HG02943 (cell line): ENCODE data around the gene HOXC11.

Source experiments
- ATAC-seq: cut with Tn5 transposase; IDR thresholded peaks from one replicate; pipeline ENCODE4 v1.9.1; 2021; ENCODE audit warnings: mild to moderate bottlenecking, low read depth, moderate library complexity; ENCODE audit not compliant: unreplicated experiment

Gene HOXC11

GRCh38 chr12:53972722-53973235, at the start of gene HOXC11:
TSS of gene HOXC11 (plus strand) at chr12:53973126. CDS start at chr12:53973242, 116 bp downstream.
- ATAC-seq = no peak

- ATAC-seq = no peak
Observed at GRCh38 chr12:53924521-53925405, 48.2 kb upstream of the HOXC11 start.

DNA sequence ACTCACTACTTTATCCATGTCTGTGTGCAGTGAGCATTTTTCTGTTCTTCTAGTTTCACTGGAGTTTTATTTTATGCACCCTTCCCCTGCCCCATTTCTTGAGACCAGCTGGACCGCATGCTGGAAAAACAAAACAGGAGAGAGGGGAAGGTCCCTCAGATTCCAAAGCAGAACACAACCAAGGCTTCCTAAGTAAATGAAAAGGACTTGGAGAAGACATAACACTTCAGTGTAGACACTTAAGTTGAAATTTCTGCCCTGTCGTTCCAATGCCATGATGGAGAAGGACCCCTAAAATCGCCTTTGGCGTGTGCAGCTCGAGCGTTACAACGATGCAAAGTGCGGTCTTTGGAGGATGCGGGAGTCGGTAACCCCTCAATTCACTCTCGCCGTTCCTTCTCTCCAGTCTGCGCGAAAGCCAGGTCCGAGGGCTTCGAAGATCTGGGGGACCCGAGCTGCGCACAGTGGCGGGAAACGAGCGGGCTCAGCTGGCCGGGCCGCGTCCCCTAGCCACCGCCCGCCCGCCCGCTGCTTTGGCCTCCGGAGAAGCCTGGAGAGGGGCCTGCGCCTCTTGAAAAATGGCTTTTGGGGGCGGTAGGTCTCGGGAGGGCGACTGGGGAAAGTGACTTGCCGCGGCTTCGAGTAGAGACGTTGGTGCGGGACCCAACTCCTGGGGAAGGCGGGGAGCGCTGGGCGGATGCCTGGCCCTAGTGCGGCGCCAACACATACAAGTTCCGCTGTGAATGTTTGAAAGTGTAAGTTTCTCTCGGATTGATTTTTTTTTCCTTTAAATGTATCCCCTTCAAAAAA, 45.5 kb upstream of the HOXC11 start:
- no peak for ATAC-seq

GRCh38 chr12:53928054-53928835, 44.7 kb upstream of the HOXC11 start:
- no peak for ATAC-seq

DNA sequence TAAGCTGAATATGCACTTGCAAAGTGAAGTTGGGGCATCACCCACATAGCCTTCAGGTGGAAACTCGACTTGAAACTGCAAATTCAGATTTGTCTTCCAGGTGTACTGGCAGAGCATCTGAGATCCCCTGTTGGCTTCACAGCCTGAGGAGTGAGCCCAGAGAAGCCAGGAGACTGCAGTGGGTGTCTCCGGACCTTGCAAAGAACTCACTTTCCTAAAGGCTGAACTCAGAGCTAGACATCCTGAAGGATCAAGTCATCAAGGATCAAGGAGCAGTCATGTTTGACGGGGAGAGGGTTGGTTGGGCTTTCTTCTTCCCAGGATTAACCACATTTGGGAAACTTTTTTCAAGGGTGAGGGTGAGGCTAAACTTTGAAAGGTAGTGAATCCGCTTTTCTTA, 43.4 kb upstream of the HOXC11 start:
- ATAC-seq = no peak

- no peak for ATAC-seq
Observed at GRCh38 chr12:53930591-53931255, 42.2 kb upstream of the HOXC11 start.

DNA sequence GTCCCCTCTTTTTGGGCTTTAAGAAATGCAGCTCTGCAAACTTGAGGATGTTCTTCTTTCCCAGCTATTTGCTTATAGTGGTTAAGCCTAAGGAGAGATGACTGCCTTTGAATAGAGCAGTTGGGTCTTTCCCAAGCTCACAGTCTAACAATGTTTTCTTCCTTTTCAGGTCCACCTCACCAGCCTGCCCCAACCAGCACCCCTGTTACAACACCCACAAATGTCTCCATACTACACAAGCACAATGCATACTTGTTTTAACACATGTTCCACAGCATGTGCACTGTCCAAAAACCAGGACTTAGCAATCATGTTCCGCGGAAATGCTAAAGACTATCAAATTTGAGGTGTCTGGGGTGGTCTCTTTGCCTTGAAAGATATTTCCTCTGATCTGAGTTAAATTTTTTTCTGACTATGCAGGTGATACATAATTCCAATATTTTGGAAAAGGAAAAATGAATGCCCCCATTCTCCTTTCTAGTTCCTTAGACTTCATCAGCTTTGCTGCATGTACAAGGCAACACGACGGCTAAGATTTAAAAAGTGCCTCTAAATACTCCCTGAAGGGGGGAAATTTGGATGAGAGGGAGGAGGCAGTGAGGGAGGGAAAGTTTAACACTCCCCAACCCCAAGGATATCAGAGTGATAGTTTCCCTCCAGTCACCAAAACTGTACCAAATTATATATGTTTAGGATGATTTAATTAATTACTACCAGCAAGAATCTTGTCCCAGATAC, 40.9 kb upstream of the HOXC11 start:
- ATAC-seq = no peak

DNA sequence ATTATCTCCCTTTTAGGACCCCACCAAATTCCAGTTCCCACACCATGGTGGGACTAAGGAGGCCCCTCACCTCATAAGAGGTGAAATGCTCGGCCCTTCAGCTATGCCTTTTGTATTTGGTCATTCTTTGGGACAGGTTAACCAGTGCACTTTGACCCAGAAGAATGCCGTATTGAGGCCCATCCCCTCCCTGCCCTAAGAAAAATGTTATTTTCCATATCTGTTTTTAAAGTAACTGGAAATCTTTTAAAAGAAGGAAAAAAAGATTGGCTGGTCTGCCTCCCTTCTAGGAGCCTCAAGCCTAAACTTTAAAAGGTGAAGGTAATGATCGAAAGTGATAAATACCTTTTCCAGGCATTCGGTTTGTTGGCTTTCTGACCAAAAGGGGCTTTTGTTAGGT, 40.0 kb upstream of the HOXC11 start:
- ATAC-seq = no peak

- no peak for ATAC-seq
Observed at GRCh38 chr12:53935383-53936341, 37.3 kb upstream of the HOXC11 start.

DNA sequence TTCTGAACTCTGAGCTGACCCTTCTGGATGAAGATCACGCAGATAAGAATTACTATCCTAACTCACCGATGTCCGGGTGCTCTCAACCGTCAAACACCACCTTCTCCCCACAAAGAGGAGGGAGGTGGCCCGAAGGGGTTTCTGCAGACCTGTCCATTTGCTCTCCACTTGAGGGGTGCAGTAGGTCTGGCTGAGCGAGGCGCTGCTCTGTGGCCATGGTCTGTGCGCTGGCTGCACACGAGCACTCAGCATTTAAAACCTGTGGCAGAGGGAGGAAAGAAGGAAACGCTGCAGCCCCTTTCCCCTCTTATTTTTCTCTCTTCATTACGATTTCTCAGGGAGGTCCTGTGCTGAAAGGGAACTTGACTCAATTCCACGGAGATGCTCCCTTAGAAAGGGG, 35.8 kb upstream of the HOXC11 start:
- no peak for ATAC-seq

DNA sequence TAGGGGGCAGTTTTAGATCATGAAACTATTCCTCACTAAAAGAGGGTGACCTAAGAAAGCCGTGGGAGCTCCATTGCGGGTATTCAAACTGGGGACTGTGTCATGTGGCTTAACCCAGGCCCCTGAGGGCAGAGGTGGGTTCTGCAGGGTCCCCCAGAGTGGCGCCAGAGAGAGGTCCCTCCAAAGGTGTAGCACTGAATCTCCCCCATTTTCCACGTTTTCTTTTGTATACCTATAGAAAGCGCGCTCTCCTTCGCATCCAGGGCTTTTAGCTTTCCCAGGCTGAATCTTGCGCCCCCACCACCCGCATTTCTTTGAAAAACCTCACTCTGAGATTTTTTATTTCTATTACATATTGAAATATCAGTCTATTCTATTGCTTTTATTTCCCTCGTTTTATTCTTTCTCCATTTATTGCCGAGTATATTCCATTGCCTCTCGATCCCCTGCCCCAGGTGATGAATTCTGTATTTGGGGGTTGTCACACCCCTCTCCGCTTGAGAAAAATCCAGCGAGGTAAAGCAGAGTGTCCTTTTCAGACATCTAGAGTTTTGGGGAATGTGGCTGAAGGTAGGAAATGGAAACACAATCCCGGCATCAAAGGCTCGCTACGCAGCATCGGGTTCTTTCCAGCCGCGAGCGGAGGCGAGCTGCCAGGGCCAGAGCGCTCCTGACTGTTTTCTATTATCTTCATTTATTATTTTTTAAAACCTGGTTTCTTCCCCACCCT, 35.2 kb upstream of the HOXC11 start:
- no peak for ATAC-seq

GRCh38 chr12:53938326-53939140, 34.4 kb upstream of the HOXC11 start, which contains the start of gene HOXC13:
TSS of gene HOXC13 (plus strand) at chr12:53938831. CDS start at chr12:53938907, 76 bp downstream.
- no peak for ATAC-seq

DNA sequence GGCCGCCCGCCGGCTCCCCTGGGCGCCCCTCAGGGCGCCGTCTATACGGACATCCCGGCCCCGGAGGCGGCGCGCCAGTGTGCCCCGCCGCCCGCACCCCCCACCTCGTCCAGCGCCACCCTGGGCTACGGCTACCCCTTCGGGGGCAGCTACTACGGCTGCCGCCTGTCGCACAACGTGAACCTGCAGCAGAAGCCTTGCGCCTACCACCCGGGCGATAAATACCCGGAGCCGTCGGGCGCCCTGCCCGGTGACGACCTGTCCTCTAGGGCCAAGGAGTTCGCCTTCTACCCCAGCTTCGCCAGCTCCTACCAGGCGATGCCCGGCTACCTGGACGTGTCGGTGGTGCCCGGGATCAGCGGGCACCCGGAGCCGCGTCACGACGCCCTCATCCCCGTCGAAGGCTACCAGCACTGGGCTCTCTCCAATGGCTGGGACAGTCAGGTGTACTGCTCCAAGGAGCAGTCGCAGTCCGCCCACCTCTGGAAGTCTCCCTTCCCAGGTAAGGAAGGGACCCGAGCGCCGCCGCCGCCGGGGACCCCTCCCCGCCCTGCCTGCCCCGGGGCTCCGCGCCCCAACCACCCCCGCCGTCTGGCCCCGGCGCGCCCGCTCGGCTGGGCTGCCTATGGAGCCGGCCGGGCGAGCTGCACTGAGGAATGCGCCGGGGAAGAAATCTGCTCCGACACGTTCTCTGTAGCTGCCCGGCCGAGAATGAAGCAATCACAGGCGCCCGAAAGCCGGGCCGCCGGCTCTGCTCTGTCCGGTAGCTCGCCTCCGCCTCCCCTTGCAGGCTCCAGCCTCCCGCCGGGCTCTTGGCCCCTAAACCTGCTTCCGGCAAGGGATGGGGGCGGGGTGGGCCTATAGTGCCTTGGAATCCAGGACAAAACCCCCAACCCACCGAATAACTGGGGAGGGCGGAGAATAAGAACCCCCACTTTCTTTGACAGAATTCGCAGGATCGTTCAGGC, 33.5 kb upstream of the HOXC11 start:
- ATAC-seq = no peak

DNA sequence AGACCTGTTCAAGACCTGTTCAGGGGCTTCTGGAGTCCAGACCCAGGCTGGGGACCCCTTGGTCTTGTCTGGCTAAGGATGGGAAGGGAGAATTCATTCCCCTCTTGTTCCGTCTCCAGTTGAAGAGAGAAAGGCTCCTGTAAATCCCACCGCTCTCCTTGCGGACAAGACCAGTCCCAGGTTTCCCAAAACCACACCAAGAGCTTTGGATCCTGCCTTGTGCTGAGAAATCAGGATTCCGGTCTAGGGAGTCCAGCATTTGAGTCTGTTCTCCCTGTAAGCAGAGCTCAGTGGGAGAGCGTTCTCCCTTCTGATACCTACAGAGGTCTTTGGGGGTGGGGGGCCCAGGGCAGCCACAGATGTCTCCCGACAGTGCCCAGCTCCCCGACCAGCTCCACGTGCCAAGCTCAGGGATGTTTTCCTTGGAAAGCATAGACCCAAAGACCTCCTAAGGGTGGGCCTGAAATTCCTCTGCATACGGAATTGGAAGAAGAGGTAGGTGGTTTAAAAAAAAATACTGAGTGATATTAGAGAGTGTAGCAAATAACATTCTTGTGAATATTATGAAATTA, 32.4 kb upstream of the HOXC11 start:
- no peak for ATAC-seq

- no peak for ATAC-seq
Observed at GRCh38 chr12:53941187-53941586, 31.7 kb upstream of the HOXC11 start.
